Thyroid gland (tissue), 4 donors: ENCODE measurements around the gene TRIM13. TPM values are rescaled to one million over a fixed set of nuclear protein-coding genes. Genes with fewer than 3 reads are reported as not detected.

Experiments
- DNase-seq, 2 donors: peaks; one replicate each; pipeline ENCODE4 v3.0.0-alpha.2; 2019
- H3K27ac ChIP-seq, 3 donors: fragments of 200-600 bp; sonication (generic); 1 replicate in 2 of 3; 2 replicates in 1 of 3; pipeline ENCODE4 v1.5.1; 2016 to 2019; ENCODE audit warnings: mild to moderate bottlenecking in 1 of 3, moderate library complexity in 1 of 3
- H3K27me3 ChIP-seq: fragments of 200-600 bp; sonication (generic); one replicate; pipeline ENCODE4 v1.5.1; 2019
- H3K36me3 ChIP-seq, 2 donors: fragments of 200-600 bp; sonication (generic); one replicate each; pipeline ENCODE4 v1.5.1; 2016 to 2019
- H3K4me1 ChIP-seq, 2 donors: fragments of 200-600 bp; sonication (generic); one replicate each; pipeline ENCODE4 v1.5.1; 2017 to 2019
- H3K4me3 ChIP-seq, 3 donors: fragments of 200-600 bp; sonication (generic); replicated peaks in 1 of 3; 1 replicate in 2 of 3; 2 replicates in 1 of 3; pipeline ENCODE4 v1.5.1; 2016; ENCODE audit warnings: mild to moderate bottlenecking in 1 of 3
- H3K9me3 ChIP-seq: fragments of 200-600 bp; sonication (generic); one replicate; pipeline ENCODE4 v1.5.1; 2017
- CTCF ChIP-seq, 6 experiments: fragments of 200-600 bp in 3 of 6; fragments of 450-650 bp in 3 of 6; sonication (generic) in 3 of 6; IDR thresholded peaks; one replicate each; pipeline ENCODE4 v1.5.1; 2016 to 2019; ENCODE audit warnings: antibody characterized with exemption in 6 of 6, mild to moderate bottlenecking in 2 of 6, inconsistent platforms in 1 of 6, moderate library complexity in 1 of 6
- POLR2A ChIP-seq, 2 donors: fragments of 450-650 bp; IDR thresholded peaks; one replicate each; pipeline ENCODE4 v1.6.1; 2017; ENCODE audit warnings: antibody characterized with exemption in 2 of 2, mild to moderate bottlenecking in 2 of 2, moderate library complexity in 1 of 2
- WGBS, 2 donors: methylation state at CpG; one replicate each; pipeline ENCODE4 v1.1.5; 2017; 5-methylcytosine and 5-hydroxymethylcytosine counted together
- intact Hi-C: fragments of 100-400 bp; cut with DNase I; formaldehyde crosslinking; loops from one replicate; pipeline ENCODE4 v1.15.1; 2023
- total RNA-seq, 4 donors: library from RNA; depleted of rRNA; stranded (reverse); fragments of >200 nt; gene quantifications; one replicate each; pipeline ENCODE4 v1.2.3, GENCODE V29; 2016

The TRIM13 gene
- total RNA-seq, 4 donors from 2014 or later, result 24.5 to 38.7 (median 29.0) TPM

- TF ChIP-seq CTCF (IDR thresholded peaks at IDR 0.05) (no peak), POLR2A (IDR thresholded peaks at IDR 0.05) (no peak)
Measured at GRCh38 chr13:49954674-49955455, 42.0 kb upstream of the TRIM13 start.

GRCh38 chr13:49956131-49956530, 40.7 kb upstream of the TRIM13 start:
- 83 to 85% methylated on average over 3 of the region's 3 CpGs for WGBS, 2 donors
- DNase-seq, result no peak

More at GRCh38 chr13:49954674-49955455, 42.0 kb upstream of the TRIM13 start:
- Histone ChIP-seq H3K36me3 (no peaks in the 10 kb centered on the region), H3K4me3 (no peak overlapping the region), H3K4me1 (no peaks in the 10 kb centered on the region), H3K9me3 (no peaks in the 10 kb centered on the region), H3K27ac (no peak overlapping the region), H3K27me3 (no peaks in the 10 kb centered on the region)
- DNase-seq, result no peak
- intact Hi-C loops, result no loop called here
- WGBS, 2 donors, result 81 to 88% methylated on average over 2 of the region's 2 CpGs

GRCh38 chr13:49958321-49958720, 38.5 kb upstream of the TRIM13 start:
- H3K36me3 ChIP-seq, result no peaks in the 10 kb centered on the region
- no peak overlapping the region for H3K27ac ChIP-seq
- H3K27me3 ChIP-seq, result no peaks in the 10 kb centered on the region
- TF ChIP-seq CTCF (IDR thresholded peaks at IDR 0.05) (no peak), POLR2A (IDR thresholded peaks at IDR 0.05) (no peak)
- WGBS, 2 donors, result 78 to 91% methylated on average over 3 of the region's 3 CpGs
- no peaks in the 10 kb centered on the region for H3K9me3 ChIP-seq
- intact Hi-C loops, result no loop called here
- no peak overlapping the region for H3K4me3 ChIP-seq
- H3K4me1 ChIP-seq, result no peaks in the 10 kb centered on the region
- no peak for DNase-seq

More at GRCh38 chr13:49956131-49956530, 40.7 kb upstream of the TRIM13 start:
- intact Hi-C loops, result no loop called here
- Histone ChIP-seq H3K36me3 (no peaks in the 10 kb centered on the region), H3K4me3 (no peak overlapping the region), H3K27ac (no peak overlapping the region), H3K27me3 (no peaks in the 10 kb centered on the region), H3K4me1 (no peaks in the 10 kb centered on the region), H3K9me3 (no peaks in the 10 kb centered on the region)
- TF ChIP-seq POLR2A (IDR thresholded peaks at IDR 0.05) (no peak), CTCF (IDR thresholded peaks at IDR 0.05) (no peak)

- DNase-seq, result no peak
- no peaks in the 10 kb centered on the region for H3K4me1 ChIP-seq
- no peaks in the 10 kb centered on the region for H3K36me3 ChIP-seq
- intact Hi-C loops, result no loop called here
- H3K9me3 ChIP-seq, result no peaks in the 10 kb centered on the region
- 94 to 96% methylated on average over 4 of the region's 4 CpGs for WGBS, 2 donors
- no peaks in the 10 kb centered on the region for H3K27me3 ChIP-seq
- no peak overlapping the region for H3K27ac ChIP-seq
- H3K4me3 ChIP-seq, result no peak overlapping the region
- no peak for TF ChIP-seq CTCF (IDR thresholded peaks at IDR 0.05)
- TF ChIP-seq POLR2A (IDR thresholded peaks at IDR 0.05), result no peak
Measured at GRCh38 chr13:49967456-49967855, 29.4 kb upstream of the TRIM13 start.

- intact Hi-C loops, result loop anchor here (10.0 kb wide), 2 partner anchors 942 to 1092 kb away; no protein-coding TSS in a partner anchor
- H3K9me3 ChIP-seq, result no peaks in the 10 kb centered on the region
- H3K4me3 ChIP-seq, result no peak overlapping the region
- H3K27me3 ChIP-seq, result no peaks in the 10 kb centered on the region
- no peaks in the 10 kb centered on the region for H3K4me1 ChIP-seq
- TF ChIP-seq CTCF (IDR thresholded peaks at IDR 0.05) (no peak), POLR2A (IDR thresholded peaks at IDR 0.05) (no peak)
- WGBS, 2 donors, result 88 to 94% methylated on average over 4 of the region's 4 CpGs
- H3K36me3 ChIP-seq, result no peaks in the 10 kb centered on the region
- no peak overlapping the region for H3K27ac ChIP-seq
- no peak for DNase-seq
Measured at GRCh38 chr13:49972709-49973108, 24.1 kb upstream of the TRIM13 start.
